Neural crest cell (in vitro differentiated cells): ENCODE results near the gene TTI1. TPM values are rescaled to one million over a fixed set of nuclear protein-coding genes. Genes with fewer than 3 reads are reported as not detected.
A peak's percentile ranks its signal among the peaks of the same experiment; 100 is the strongest.

ENCODE experiments used
- DNase-seq: peaks from one replicate; pipeline ENCODE4 v3.0.0; 2021; ENCODE audit warnings: low read depth, mixed read lengths, low spot score
- H3K27ac Mint-ChIP-seq: one replicate; pipeline ENCODE4 v1.8.0; 2021; ENCODE audit warnings: mild to moderate bottlenecking, mixed read lengths; ENCODE audit not compliant: unreplicated experiment
- H3K27me3 Mint-ChIP-seq: 2 replicates; pipeline ENCODE4 v1.8.0; 2021; ENCODE audit warnings: low read depth, mild to moderate bottlenecking, mixed read lengths
- H3K36me3 Mint-ChIP-seq: 2 replicates; pipeline ENCODE4 v1.8.0; 2021; ENCODE audit warnings: low read depth, mild to moderate bottlenecking, mixed read lengths
- H3K4me1 Mint-ChIP-seq: 2 replicates; pipeline ENCODE4 v1.8.0; 2021; ENCODE audit warnings: mixed read lengths
- H3K4me3 Mint-ChIP-seq: one replicate; pipeline ENCODE4 v1.8.0; 2021; ENCODE audit warnings: mild to moderate bottlenecking, mixed read lengths
- H3K9me3 Mint-ChIP-seq: 2 replicates; pipeline ENCODE4 v1.8.0; 2021; ENCODE audit warnings: mixed read lengths
- total RNA-seq: library from RNA; stranded (reverse); gene quantifications from 2 replicates; pipeline ENCODE4 v1.2.1, GENCODE V29; 2021
- TF ChIP-seq, protein P1 (sequence below): fragments of 200-600 bp; sonication (generic); conservative IDR thresholded peaks from 2 replicates; pipeline ENCODE4 v1.5.0; 2021; ENCODE audit warnings: antibody characterized with exemption, mild to moderate bottlenecking

The TTI1 gene
- total RNA-seq, 1 donor from 2014 or later, result 52.9 TPM

- Mint-ChIP-seq H3K27me3 (no peaks in the 10 kb centered on the region), H3K4me1 (peaks cover 18% of the 10 kb centered on the region), H3K4me3 (no peak overlapping the region), H3K36me3 (peaks cover 5% of the 10 kb centered on the region), H3K27ac (no peak overlapping the region), H3K9me3 (no peaks in the 10 kb centered on the region)
- TF ChIP-seq, protein P1, sequence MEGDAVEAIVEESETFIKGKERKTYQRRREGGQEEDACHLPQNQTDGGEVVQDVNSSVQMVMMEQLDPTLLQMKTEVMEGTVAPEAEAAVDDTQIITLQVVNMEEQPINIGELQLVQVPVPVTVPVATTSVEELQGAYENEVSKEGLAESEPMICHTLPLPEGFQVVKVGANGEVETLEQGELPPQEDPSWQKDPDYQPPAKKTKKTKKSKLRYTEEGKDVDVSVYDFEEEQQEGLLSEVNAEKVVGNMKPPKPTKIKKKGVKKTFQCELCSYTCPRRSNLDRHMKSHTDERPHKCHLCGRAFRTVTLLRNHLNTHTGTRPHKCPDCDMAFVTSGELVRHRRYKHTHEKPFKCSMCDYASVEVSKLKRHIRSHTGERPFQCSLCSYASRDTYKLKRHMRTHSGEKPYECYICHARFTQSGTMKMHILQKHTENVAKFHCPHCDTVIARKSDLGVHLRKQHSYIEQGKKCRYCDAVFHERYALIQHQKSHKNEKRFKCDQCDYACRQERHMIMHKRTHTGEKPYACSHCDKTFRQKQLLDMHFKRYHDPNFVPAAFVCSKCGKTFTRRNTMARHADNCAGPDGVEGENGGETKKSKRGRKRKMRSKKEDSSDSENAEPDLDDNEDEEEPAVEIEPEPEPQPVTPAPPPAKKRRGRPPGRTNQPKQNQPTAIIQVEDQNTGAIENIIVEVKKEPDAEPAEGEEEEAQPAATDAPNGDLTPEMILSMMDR, result no peak
- DNase-seq, result no peak
Measured at GRCh38 chr20:38054647-38055046, 21.4 kb upstream of the TTI1 start.

- no peak overlapping the region for H3K4me3 Mint-ChIP-seq
- TF ChIP-seq, protein P1, result no peak
- no peak overlapping the region for H3K27ac Mint-ChIP-seq
- no peaks in the 10 kb centered on the region for H3K27me3 Mint-ChIP-seq
- peaks cover 19% of the 10 kb centered on the region for H3K4me1 Mint-ChIP-seq
- DNase-seq, result no peak
- peaks cover 3% of the 10 kb centered on the region for H3K36me3 Mint-ChIP-seq
- H3K9me3 Mint-ChIP-seq, result no peaks in the 10 kb centered on the region
Measured at GRCh38 chr20:38052870-38053269, 19.6 kb upstream of the TTI1 start.

DNA sequence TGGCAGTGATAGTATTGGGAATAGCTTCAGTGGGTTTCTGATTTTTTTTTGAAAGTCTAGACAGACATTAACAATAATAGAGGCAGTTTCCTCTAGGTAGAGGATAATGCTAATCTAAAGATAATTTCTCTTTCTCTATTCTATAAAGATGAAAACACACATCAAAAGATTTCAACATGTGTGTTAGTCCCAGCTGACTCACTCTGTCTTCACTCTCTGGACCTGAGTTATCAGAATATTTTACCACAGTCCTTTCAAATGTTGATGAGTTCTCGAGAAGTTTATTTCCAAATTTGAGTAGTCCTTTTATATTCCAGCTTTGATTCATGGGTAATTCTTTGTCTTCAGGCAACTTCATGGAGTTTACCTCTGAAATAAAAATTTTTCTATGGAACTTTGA, 17.4 kb upstream of the TTI1 start:
- Mint-ChIP-seq H3K27ac (no peak overlapping the region), H3K9me3 (no peaks in the 10 kb centered on the region), H3K36me3 (peaks cover 3% of the 10 kb centered on the region), H3K27me3 (no peaks in the 10 kb centered on the region), H3K4me1 (peaks cover 21% of the 10 kb centered on the region), H3K4me3 (no peak overlapping the region)
- TF ChIP-seq, protein P1, result no peak
- no peak for DNase-seq

DNA sequence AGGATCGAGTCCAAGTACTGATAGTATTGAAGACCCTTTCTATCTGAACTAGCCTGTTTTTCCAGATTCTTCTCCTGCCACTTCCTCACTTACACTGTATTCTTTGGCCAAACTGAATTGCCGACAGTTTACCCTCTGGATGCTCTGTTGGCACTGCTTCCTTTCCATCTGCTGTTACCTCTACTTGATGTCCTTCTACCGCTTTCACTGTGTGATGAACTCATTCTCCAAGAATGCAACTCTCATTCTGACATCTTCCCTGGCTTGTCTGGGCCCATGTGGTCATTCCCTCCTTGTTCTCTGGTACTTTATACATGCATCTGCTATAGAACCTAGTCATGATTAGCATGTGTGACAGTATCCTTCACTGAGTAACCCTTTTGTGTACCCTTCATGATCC, 16.5 kb upstream of the TTI1 start:
- Mint-ChIP-seq H3K9me3 (no peaks in the 10 kb centered on the region), H3K36me3 (peaks cover 3% of the 10 kb centered on the region), H3K4me3 (no peak overlapping the region), H3K27ac (peak overlapping the region; percentile 13), H3K27me3 (no peaks in the 10 kb centered on the region), H3K4me1 (peaks cover 16% of the 10 kb centered on the region)
- TF ChIP-seq, protein P1, result no peak
- DNase-seq, result no peak

DNA sequence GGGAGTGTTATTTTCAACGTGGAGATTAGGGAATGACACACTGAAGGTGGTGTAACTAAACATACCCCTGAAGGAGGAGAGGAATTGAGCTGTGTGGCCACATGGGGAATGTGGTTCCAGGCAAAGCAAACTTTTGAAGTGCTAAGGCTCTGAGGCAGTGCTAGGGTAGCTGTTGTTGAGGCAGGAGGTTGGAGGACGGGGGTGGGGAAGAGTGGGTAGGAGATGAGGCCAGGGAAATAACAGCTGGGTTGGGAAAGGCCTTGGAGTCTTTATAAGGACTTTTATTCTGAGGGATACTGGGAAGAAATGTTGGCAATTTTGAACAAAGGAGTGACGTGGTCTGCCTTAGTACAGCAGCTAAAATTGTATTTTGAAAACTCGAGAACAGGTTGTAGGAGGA, 13.3 kb upstream of the TTI1 start:
- peak overlapping the region; percentile 59 for H3K27ac Mint-ChIP-seq
- DNase-seq, result no peak
- TF ChIP-seq, protein P1, result no peak
- peaks cover 10% of the 10 kb centered on the region for H3K36me3 Mint-ChIP-seq
- H3K9me3 Mint-ChIP-seq, result no peaks in the 10 kb centered on the region
- H3K27me3 Mint-ChIP-seq, result no peaks in the 10 kb centered on the region
- peaks cover 20% of the 10 kb centered on the region for H3K4me1 Mint-ChIP-seq
- no peak overlapping the region for H3K4me3 Mint-ChIP-seq

DNA sequence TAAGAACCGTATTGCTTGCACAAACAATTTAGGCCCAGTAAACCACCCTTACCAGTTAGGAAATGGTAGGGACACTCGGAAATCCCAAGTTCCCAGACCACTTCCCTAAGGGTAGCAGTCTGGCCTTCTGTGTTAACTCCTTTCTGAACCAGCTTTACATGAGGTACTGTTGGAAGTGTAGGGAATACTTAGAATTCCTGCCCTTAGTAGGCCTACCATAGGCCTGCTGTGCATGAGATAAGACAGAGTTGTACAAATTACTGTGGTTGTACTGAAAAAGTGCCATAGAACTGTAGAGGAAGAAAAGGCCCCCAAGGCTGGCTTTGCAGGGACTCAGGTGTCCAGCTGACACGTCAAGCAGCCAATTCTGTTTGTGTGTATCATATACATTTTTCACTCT, 11.4 kb upstream of the TTI1 start:
- H3K27ac Mint-ChIP-seq, result no peak overlapping the region
- TF ChIP-seq, protein P1, result no peak
- no peaks in the 10 kb centered on the region for H3K27me3 Mint-ChIP-seq
- peaks cover 16% of the 10 kb centered on the region for H3K4me1 Mint-ChIP-seq
- DNase-seq, result no peak
- H3K4me3 Mint-ChIP-seq, result no peak overlapping the region
- H3K9me3 Mint-ChIP-seq, result no peaks in the 10 kb centered on the region
- H3K36me3 Mint-ChIP-seq, result peaks cover 7% of the 10 kb centered on the region
